Measurements from ENCODE around the gene DNAJB12.

GRCh38 chr10:72297281-72297804, 57.4 kb downstream of the DNAJB12 start:
- TF ChIP-seq CUX1 (IDR thresholded peaks at IDR 0.05; ENCODE audit: insufficient replicate concordance, low read depth, low read length) (peak; percentile 79), NFIC (IDR thresholded peaks at IDR 0.05; ENCODE audit: low read depth, low read length) (peak; percentile 99)

Measured in GM12878 (cell line).